Neural progenitor cell (in vitro differentiated cells): Measurements from ENCODE around the gene NPC1L1. TPM values are rescaled to one million over a fixed set of nuclear protein-coding genes. Genes with fewer than 3 reads are reported as not detected.

ENCODE experiments used
- DNase-seq: peaks from one replicate; pipeline ENCODE4 v3.0.0-alpha.2; 2016; ENCODE audit warnings: low spot score
- H2AFZ ChIP-seq: fragments of 200-600 bp; sonication (generic); replicated peaks from 2 replicates; pipeline ENCODE4 v1.6.1; 2016; ENCODE audit warnings: antibody characterized with exemption
- H3F3A ChIP-seq: fragments of 200-600 bp; sonication (generic); 2 replicates; pipeline ENCODE4 v1.6.1; 2016; ENCODE audit warnings: antibody characterized with exemption, low read depth
- H3K27ac ChIP-seq: fragments of 200-600 bp; sonication (generic); 2 replicates; pipeline ENCODE4 v1.5.1; 2016; ENCODE audit warnings: mild to moderate bottlenecking
- H3K27me3 ChIP-seq: fragments of 200-600 bp; sonication (generic); 2 replicates; pipeline ENCODE4 v1.6.1; 2016; ENCODE audit warnings: mild to moderate bottlenecking, moderate library complexity
- H3K36me3 ChIP-seq: fragments of 200-600 bp; sonication (generic); 2 replicates; pipeline ENCODE4 v1.5.1; 2016
- H3K4me1 ChIP-seq: fragments of 200-600 bp; sonication (generic); 2 replicates; pipeline ENCODE4 v1.6.1; 2016; ENCODE audit warnings: mixed run types
- H3K4me2 ChIP-seq: fragments of 200-600 bp; sonication (generic); 2 replicates; pipeline ENCODE4 v1.6.1; 2016
- H3K4me3 ChIP-seq: fragments of 200-600 bp; sonication (generic); 2 replicates; pipeline ENCODE4 v1.5.1; 2016
- H3K79me2 ChIP-seq: fragments of 200-600 bp; sonication (generic); 2 replicates; pipeline ENCODE4 v1.6.1; 2016; ENCODE audit warnings: low read depth
- H3K9ac ChIP-seq: fragments of 200-600 bp; sonication (generic); 2 replicates; pipeline ENCODE4 v1.6.1; 2016
- H3K9me3 ChIP-seq: fragments of 200-600 bp; sonication (generic); 2 replicates; pipeline ENCODE4 v1.5.1; 2016; ENCODE audit warnings: low read depth
- H4K20me1 ChIP-seq: fragments of 200-600 bp; sonication (generic); 2 replicates; pipeline ENCODE4 v1.6.1; 2016; ENCODE audit warnings: low read depth
- H3K27ac Mint-ChIP-seq: 3 replicates; pipeline ENCODE4 v1.8.0; 2021; ENCODE audit warnings: mixed read lengths
- H3K27me3 Mint-ChIP-seq: 2 replicates; pipeline ENCODE4 v1.8.0; 2022; ENCODE audit warnings: low read depth, mild to moderate bottlenecking, inconsistent platforms, moderate library complexity, mixed read lengths; ENCODE audit not compliant: insufficient read depth
- H3K36me3 Mint-ChIP-seq: 3 replicates; pipeline ENCODE4 v1.8.0; 2021; ENCODE audit warnings: mixed read lengths
- H3K4me1 Mint-ChIP-seq: 3 replicates; pipeline ENCODE4 v1.8.0; 2021; ENCODE audit warnings: mixed read lengths
- H3K4me3 Mint-ChIP-seq: 3 replicates; pipeline ENCODE4 v1.8.0; 2021; ENCODE audit warnings: mild to moderate bottlenecking, moderate library complexity, mixed read lengths
- H3K9me3 Mint-ChIP-seq: 3 replicates; pipeline ENCODE4 v1.8.0; 2020; ENCODE audit warnings: mixed read lengths
- CTCF ChIP-seq: fragments of 200-600 bp; sonication (generic); IDR thresholded peaks from 2 replicates; pipeline ENCODE4 v1.5.1; 2017; ENCODE audit warnings: antibody characterized with exemption, mild to moderate bottlenecking
- EZH2 ChIP-seq: fragments of 200-600 bp; sonication (generic); IDR thresholded peaks from 2 replicates; pipeline ENCODE4 v1.6.1; 2017; ENCODE audit warnings: antibody characterized with exemption, mild to moderate bottlenecking, moderate library complexity
- EZH2phosphoT487 ChIP-seq: fragments of 200-600 bp; sonication (generic); IDR thresholded peaks from 2 replicates; pipeline ENCODE4 v1.6.1; 2017; ENCODE audit warnings: antibody characterized with exemption
- total RNA-seq: library from RNA; depleted of rRNA; stranded (reverse); fragments of >200 nt; gene quantifications from 2 replicates; pipeline ENCODE4 v1.2.3, GENCODE V29; 2015; ENCODE audit warnings: low replicate concordance

The NPC1L1 gene
- total RNA-seq, 1 donor from 2014 or later, result not detected

DNA sequence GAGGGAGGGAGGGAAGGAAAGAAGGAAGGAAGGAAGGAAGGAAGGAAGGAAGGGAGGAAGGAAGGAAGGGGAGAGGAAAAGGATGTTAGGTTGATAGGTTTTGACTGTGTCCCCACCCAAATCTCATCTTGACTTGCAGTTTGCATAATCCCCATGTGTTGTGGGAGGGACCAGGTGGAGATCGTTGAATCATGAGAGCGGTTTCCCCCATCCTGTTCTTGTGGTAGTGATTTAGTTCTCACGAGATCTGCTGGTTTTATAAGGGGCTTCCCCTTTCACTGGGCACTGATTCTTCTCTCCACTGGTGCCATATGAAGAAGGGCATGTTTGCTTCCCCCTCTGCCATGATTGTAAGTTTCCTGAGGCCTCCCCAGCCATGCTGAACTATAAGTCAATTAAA is 35.5 kb downstream of the NPC1L1 start:
- H3K4me1 ChIP-seq, result no peaks in the 10 kb centered on the region
- no peaks in the 10 kb centered on the region for H3K9me3 ChIP-seq
- no peaks in the 10 kb centered on the region for H3K36me3 Mint-ChIP-seq
- H3K4me3 ChIP-seq, result no peak overlapping the region
- H3K36me3 ChIP-seq, result no peaks in the 10 kb centered on the region
- H3K4me2 ChIP-seq, result no peak overlapping the region
- H3K27ac Mint-ChIP-seq, result no peak overlapping the region
- no peaks in the 10 kb centered on the region for H3K79me2 ChIP-seq
- no peak overlapping the region for H3K27ac ChIP-seq
- H3F3A ChIP-seq, result no peaks in the 10 kb centered on the region
- peaks cover 5% of the 10 kb centered on the region for H3K27me3 Mint-ChIP-seq
- H4K20me1 ChIP-seq, result no peaks in the 10 kb centered on the region
- H3K4me1 Mint-ChIP-seq, result no peaks in the 10 kb centered on the region
- DNase-seq, result no peak
- peaks cover 7% of the 10 kb centered on the region for H3K9me3 Mint-ChIP-seq
- TF ChIP-seq EZH2 (no peak), CTCF (no peak), EZH2phosphoT487 (no peak)
- H3K27me3 ChIP-seq, result peaks cover 33% of the 10 kb centered on the region
- no peak overlapping the region for H3K9ac ChIP-seq
- H3K4me3 Mint-ChIP-seq, result no peak overlapping the region
- H2AFZ ChIP-seq, result no peak overlapping the region

- no peak overlapping the region for H3K4me3 ChIP-seq
- Mint-ChIP-seq H3K9me3 (no peaks in the 10 kb centered on the region), H3K4me3 (no peak overlapping the region), H3K4me1 (no peaks in the 10 kb centered on the region), H3K27me3 (no peaks in the 10 kb centered on the region), H3K27ac (no peak overlapping the region), H3K36me3 (no peaks in the 10 kb centered on the region)
- H2AFZ ChIP-seq, result no peak overlapping the region
- TF ChIP-seq CTCF (no peak), EZH2phosphoT487 (no peak), EZH2 (no peak)
- no peak overlapping the region for H3K9ac ChIP-seq
- H3F3A ChIP-seq, result no peaks in the 10 kb centered on the region
- H3K27ac ChIP-seq, result no peak overlapping the region
- no peaks in the 10 kb centered on the region for H3K9me3 ChIP-seq
- H3K36me3 ChIP-seq, result no peaks in the 10 kb centered on the region
- H4K20me1 ChIP-seq, result no peaks in the 10 kb centered on the region
- no peak for DNase-seq
- H3K4me2 ChIP-seq, result no peak overlapping the region
- no peaks in the 10 kb centered on the region for H3K79me2 ChIP-seq
- no peaks in the 10 kb centered on the region for H3K4me1 ChIP-seq
- H3K27me3 ChIP-seq, result peaks cover 20% of the 10 kb centered on the region
These were observed 42.7 kb downstream of the NPC1L1 start for GRCh38 chr7:44498230-44498954.

GRCh38 chr7:44497155-44498027 is 43.7 kb downstream of the NPC1L1 start:
- no peaks in the 10 kb centered on the region for H3K4me1 Mint-ChIP-seq
- Histone ChIP-seq H3K4me3 (no peak overlapping the region), H3K4me1 (no peaks in the 10 kb centered on the region), H3K36me3 (no peaks in the 10 kb centered on the region), H3K9ac (no peak overlapping the region), H3K27me3 (peaks cover 13% of the 10 kb centered on the region), H2AFZ (peak overlapping the region; percentile 64), H3K9me3 (no peaks in the 10 kb centered on the region), H3F3A (no peaks in the 10 kb centered on the region), H3K79me2 (no peaks in the 10 kb centered on the region), H3K27ac (no peak overlapping the region), H3K4me2 (no peak overlapping the region), H4K20me1 (no peaks in the 10 kb centered on the region)
- H3K36me3 Mint-ChIP-seq, result no peaks in the 10 kb centered on the region
- H3K4me3 Mint-ChIP-seq, result no peak overlapping the region
- DNase-seq, result no peak
- no peaks in the 10 kb centered on the region for H3K9me3 Mint-ChIP-seq
- no peak overlapping the region for H3K27ac Mint-ChIP-seq
- no peak for TF ChIP-seq CTCF
- TF ChIP-seq EZH2phosphoT487, result no peak
- TF ChIP-seq EZH2, result no peak
- H3K27me3 Mint-ChIP-seq, result no peaks in the 10 kb centered on the region
